Endodermal cell (in vitro differentiated cells): ENCODE measurements around the gene EPSTI1. TPM values are rescaled to one million over a fixed set of nuclear protein-coding genes. Genes with fewer than 3 reads are reported as not detected.

Source experiments
- DNase-seq: peaks from one replicate; pipeline ENCODE4 v3.0.0-alpha.2; 2017
- H3K27ac ChIP-seq: 2 replicates; pipeline ENCODE4 v1.5.1; 2013; ENCODE audit warnings: mild to moderate bottlenecking, low read depth, low read length, moderate library complexity
- H3K27me3 ChIP-seq: 2 replicates; pipeline ENCODE4 v1.6.1; 2013; ENCODE audit warnings: mild to moderate bottlenecking, low read length, moderate library complexity; ENCODE audit not compliant: insufficient read depth, control insufficient read depth, poor library complexity, severe bottlenecking
- H3K36me3 ChIP-seq: 2 replicates; pipeline ENCODE4 v1.7.0; 2013; ENCODE audit warnings: mild to moderate bottlenecking, low read length, moderate library complexity; ENCODE audit not compliant: control insufficient read depth, insufficient read depth
- H3K4me1 ChIP-seq: one replicate; pipeline ENCODE4 v1.7.0; 2013; ENCODE audit warnings: low read length; ENCODE audit not compliant: control insufficient read depth, insufficient read depth
- H3K4me3 ChIP-seq: 2 replicates; pipeline ENCODE4 v1.5.1; 2013; ENCODE audit warnings: mild to moderate bottlenecking, low read length, moderate library complexity
- H3K9ac ChIP-seq: 2 replicates; pipeline ENCODE4 v1.6.1; 2013; ENCODE audit warnings: mild to moderate bottlenecking, low read length, moderate library complexity; ENCODE audit not compliant: poor library complexity, severe bottlenecking; ENCODE audit errors: extremely low read depth
- H3K9me3 ChIP-seq: 2 replicates; pipeline ENCODE4 v1.6.1; 2013; ENCODE audit warnings: mild to moderate bottlenecking, low read length, moderate library complexity; ENCODE audit not compliant: control insufficient read depth
- H3K27ac Mint-ChIP-seq: 2 replicates; pipeline ENCODE4 v1.8.0; 2020; ENCODE audit warnings: mixed read lengths
- H3K27me3 Mint-ChIP-seq: 2 replicates; pipeline ENCODE4 v1.8.0; 2021; ENCODE audit warnings: mild to moderate bottlenecking, mixed read lengths; ENCODE audit not compliant: insufficient read depth
- H3K36me3 Mint-ChIP-seq: 2 replicates; pipeline ENCODE4 v1.8.0; 2020; ENCODE audit warnings: low read depth, mixed read lengths
- H3K4me1 Mint-ChIP-seq: 2 replicates; pipeline ENCODE4 v1.8.0; 2020; ENCODE audit warnings: mixed read lengths
- H3K4me3 Mint-ChIP-seq: 2 replicates; pipeline ENCODE4 v1.8.0; 2020; ENCODE audit warnings: mild to moderate bottlenecking, moderate library complexity, mixed read lengths
- H3K9me3 Mint-ChIP-seq: 2 replicates; pipeline ENCODE4 v1.8.0; 2020; ENCODE audit warnings: mild to moderate bottlenecking, mixed read lengths
- CTCF ChIP-seq: fragments of 200-600 bp; sonication (generic); conservative IDR thresholded peaks from 2 replicates; pipeline ENCODE4 v1.5.0; 2021; ENCODE audit warnings: antibody characterized with exemption, mild to moderate bottlenecking
- WGBS, 2 experiments: methylation state at CpG; one replicate each; pipeline versions ENCODE4 v1.1.5 to v1.1.7; 2013; ENCODE audit warnings: missing lambda C conversion rate in 2 of 2, mixed read lengths in 1 of 2; ENCODE audit not compliant: insufficient coverage in 1 of 2, insufficient read length in 1 of 2; 5-methylcytosine and 5-hydroxymethylcytosine counted together
- total RNA-seq, 2 donors: library from RNA; stranded (reverse); fragmentation: NEBNext Ultra II Directional in 1 of 2; extraction: Animal tissue kit (Norgen Biotek cat#: 25700) in 1 of 2; gene quantifications; 2 replicates in 1 of 2; 3 replicates in 1 of 2; pipeline ENCODE4 v1.2.1, GENCODE V29; 2021

The EPSTI1 gene
- total RNA-seq, 2 donors from 2014 or later, result 33.8 to 101 TPM

GRCh38 chr13:43031881-43032280 is 39.8 kb upstream of the EPSTI1 start:
- H3K9ac ChIP-seq, result no peak overlapping the region
- 90 to 96% methylated on average over 2 to 4 of the region's 4 CpGs for WGBS, 2 experiments
- H3K9me3 ChIP-seq, result peaks cover 13% of the 10 kb centered on the region
- no peak overlapping the region for H3K27ac Mint-ChIP-seq
- H3K27me3 Mint-ChIP-seq, result no peaks in the 10 kb centered on the region
- no peak overlapping the region for H3K4me3 Mint-ChIP-seq
- no peak for DNase-seq
- no peak overlapping the region for H3K27ac ChIP-seq
- peaks cover 14% of the 10 kb centered on the region for H3K4me1 Mint-ChIP-seq
- H3K4me1 ChIP-seq, result no peaks in the 10 kb centered on the region
- H3K9me3 Mint-ChIP-seq, result peaks cover 8% of the 10 kb centered on the region
- no peaks in the 10 kb centered on the region for H3K27me3 ChIP-seq
- TF ChIP-seq CTCF, result no peak
- H3K36me3 ChIP-seq, result peaks cover 15% of the 10 kb centered on the region
- peaks cover 47% of the 10 kb centered on the region for H3K36me3 Mint-ChIP-seq
- H3K4me3 ChIP-seq, result no peak overlapping the region

- H3K27me3 Mint-ChIP-seq, result no peaks in the 10 kb centered on the region
Measured at GRCh38 chr13:43030548-43030947, 38.5 kb upstream of the EPSTI1 start.

GRCh38 chr13:43026262-43026661 is 34.2 kb upstream of the EPSTI1 start:
- 89% methylated on average over 2 of the region's 2 CpGs; no CpG with 5 or more reads in 1 of the 2 experiments for WGBS, 2 experiments
- DNase-seq, result no peak
- Mint-ChIP-seq H3K27ac (no peak overlapping the region), H3K36me3 (peaks cover 23% of the 10 kb centered on the region), H3K27me3 (no peaks in the 10 kb centered on the region), H3K4me1 (peaks cover 14% of the 10 kb centered on the region), H3K9me3 (peaks cover 6% of the 10 kb centered on the region), H3K4me3 (no peak overlapping the region)
- Histone ChIP-seq H3K9ac (no peak overlapping the region), H3K27ac (no peak overlapping the region), H3K9me3 (peaks cover 3% of the 10 kb centered on the region), H3K27me3 (no peaks in the 10 kb centered on the region), H3K4me1 (no peaks in the 10 kb centered on the region), H3K36me3 (peaks cover 8% of the 10 kb centered on the region), H3K4me3 (no peak overlapping the region)
- no peak for TF ChIP-seq CTCF

More at GRCh38 chr13:43030548-43030947, 38.5 kb upstream of the EPSTI1 start:
- Mint-ChIP-seq H3K9me3 (peaks cover 8% of the 10 kb centered on the region), H3K4me1 (peaks cover 12% of the 10 kb centered on the region), H3K36me3 (peaks cover 46% of the 10 kb centered on the region), H3K27ac (no peak overlapping the region), H3K4me3 (no peak overlapping the region)
- Histone ChIP-seq H3K4me1 (no peaks in the 10 kb centered on the region), H3K36me3 (peaks cover 15% of the 10 kb centered on the region), H3K4me3 (no peak overlapping the region), H3K27me3 (no peaks in the 10 kb centered on the region), H3K9me3 (peaks cover 13% of the 10 kb centered on the region), H3K27ac (no peak overlapping the region), H3K9ac (no peak overlapping the region)
- DNase-seq, result no peak
- 91 to 100% methylated on average over 2 to 4 of the region's 4 CpGs for WGBS, 2 experiments
- TF ChIP-seq CTCF, result no peak
